Measurements from ENCODE around the gene GRXCR1.

GRXCR1 gene

GRCh38 chr4:42925921-42926320 lies 33.4 kb downstream of the GRXCR1 start:
- in situ Hi-C loops (cut with MboI; ENCODE audit: low sequenced_read_pairs): no loop called here

GRCh38 chr4:42927946-42928345 lies 35.4 kb downstream of the GRXCR1 start:
- in situ Hi-C loops (cut with MboI; ENCODE audit: low sequenced_read_pairs): no loop called here

DNA sequence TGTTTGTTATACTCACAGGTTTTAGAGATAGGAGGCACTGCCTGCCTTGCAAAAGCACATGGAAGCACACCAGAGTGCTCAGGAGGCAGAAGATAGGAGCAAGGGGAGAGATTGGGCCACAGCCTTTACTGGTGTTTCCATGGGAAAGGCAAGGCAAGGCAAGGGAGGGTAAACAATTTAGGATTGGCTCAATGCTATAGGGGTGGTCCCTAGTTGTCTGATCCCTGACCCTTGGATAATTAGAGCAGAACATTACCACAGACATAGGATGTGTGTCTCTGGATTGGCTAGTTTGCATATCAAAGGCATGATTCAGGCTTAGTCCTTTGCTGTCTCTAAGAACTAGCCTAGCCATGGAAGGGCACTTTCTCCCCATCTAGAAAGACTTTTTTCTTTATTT lies 36.1 kb downstream of the GRXCR1 start:
- in situ Hi-C loops (cut with MboI; ENCODE audit: low sequenced_read_pairs): no loop called here

DNA sequence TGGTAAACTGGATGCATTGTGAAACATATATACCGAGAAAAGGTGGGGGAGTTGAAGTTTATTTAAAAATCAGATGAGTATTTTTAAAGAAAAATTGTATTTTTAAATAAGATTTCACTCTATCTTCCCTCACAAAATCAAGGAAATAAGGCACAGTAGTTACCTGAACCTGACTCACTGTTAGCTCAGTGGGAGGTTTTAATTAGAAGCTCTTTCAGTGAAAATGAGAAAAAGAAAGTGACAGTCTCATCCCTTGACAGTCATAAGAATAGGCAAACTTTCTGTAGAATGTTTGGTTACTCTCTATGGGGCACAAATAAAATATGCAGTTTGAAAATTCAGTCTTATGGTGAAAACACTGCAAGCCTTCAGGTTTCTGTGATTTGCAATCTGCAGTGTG lies 49.7 kb downstream of the GRXCR1 start:
- in situ Hi-C loops (cut with MboI; ENCODE audit: low sequenced_read_pairs): no loop called here

DNA sequence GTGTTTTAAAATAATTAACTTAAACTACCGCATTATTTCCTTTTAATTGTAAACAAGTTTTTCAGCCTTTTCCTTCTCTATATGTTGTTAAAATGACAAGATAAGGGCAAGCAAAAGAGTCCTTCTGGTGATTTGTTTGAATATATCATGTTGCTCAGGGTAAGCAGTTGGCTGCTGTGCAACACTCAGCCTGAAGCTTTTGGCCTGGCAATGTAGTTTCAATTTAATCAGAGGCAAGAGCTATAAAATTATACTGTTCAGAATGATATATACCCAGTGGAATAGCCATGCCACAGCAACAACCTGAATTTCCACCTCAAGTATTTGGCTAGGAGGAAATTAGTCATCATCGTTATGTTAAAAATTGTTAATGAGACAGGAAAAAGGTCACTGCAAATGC lies 53.4 kb downstream of the GRXCR1 start:
- in situ Hi-C loops (cut with MboI; ENCODE audit: low sequenced_read_pairs): no loop called here

DNA sequence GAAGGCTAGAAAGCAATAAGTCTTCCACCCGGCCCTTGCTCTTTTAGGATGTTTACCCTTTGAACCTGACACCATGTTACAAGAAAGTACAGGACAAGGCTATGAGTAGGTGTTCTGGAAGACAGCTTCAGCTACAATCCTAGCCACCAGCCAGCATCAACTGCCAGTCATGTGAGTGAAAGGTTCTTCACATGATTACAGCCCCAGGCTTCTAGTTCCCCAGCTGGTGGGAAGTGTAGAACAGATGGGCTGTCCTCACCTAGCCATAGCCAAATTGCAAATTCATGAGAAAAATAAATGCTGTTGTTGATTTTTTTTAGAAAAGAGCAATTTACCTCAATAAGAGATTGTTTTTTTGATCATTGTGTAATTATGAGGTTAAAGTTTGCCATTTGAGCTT lies 60.8 kb downstream of the GRXCR1 start:
- in situ Hi-C loops (cut with MboI; ENCODE audit: low sequenced_read_pairs): no loop called here

- in situ Hi-C loops (cut with MboI; ENCODE audit: low sequenced_read_pairs): no loop called here
Observed at GRCh38 chr4:42954963-42955669, 62.6 kb downstream of the GRXCR1 start.

DNA sequence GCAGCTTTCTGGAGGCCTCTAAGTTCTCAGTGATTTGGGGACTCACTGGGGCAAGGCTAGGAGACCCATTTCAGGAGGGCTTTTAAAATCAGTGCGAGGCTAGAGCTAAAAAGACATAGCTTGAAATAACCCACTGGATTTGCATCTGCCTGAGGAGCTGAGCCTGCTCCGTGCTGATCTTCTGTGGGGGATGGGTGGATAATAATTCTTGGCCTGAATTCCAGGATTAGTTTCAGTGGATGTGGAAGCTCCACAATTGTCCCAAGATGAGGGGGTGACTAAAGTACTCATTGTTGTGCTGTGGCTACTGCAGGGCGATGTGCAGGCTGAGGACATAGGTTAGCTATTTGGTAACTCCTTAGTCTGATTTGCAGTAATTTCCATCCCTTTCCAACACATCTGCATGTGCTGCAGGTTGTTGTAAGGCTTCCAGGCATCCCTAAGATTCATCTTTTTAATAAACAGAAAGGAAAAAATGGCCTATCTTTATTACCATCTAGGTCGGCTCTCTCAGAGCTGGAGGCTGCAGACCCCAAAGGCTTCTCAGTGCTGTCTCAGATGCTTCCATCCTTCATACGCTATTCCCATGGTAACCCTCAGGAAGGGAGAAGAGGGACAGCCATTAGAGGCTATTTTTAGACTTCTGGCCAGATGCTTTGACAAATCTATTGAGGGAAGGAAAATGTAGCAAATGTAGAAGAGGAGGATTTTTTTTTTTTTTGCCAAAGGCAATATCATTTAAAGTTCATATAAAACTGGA lies 63.4 kb downstream of the GRXCR1 start:
- in situ Hi-C loops (cut with MboI; ENCODE audit: low sequenced_read_pairs): no loop called here

DNA sequence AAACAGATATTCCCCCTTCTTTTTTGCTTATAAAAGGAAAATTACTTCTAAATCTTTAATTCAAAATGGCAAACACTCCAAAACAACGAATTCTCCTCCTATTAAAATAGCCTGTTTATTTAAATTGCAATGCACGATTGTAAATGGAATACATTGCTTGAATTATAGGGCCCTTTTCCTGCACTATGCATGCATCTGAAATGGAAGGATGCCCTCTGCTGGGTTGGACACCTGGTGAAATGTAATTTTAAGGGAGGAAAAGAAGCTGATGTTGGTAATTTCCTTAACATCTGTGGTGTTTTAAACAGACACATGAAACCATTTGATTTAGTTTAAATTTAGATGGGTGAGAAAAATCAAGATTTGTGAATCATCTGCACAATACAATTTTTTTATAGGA lies 72.8 kb downstream of the GRXCR1 start:
- in situ Hi-C loops (cut with MboI; ENCODE audit: low sequenced_read_pairs): no loop called here

DNA sequence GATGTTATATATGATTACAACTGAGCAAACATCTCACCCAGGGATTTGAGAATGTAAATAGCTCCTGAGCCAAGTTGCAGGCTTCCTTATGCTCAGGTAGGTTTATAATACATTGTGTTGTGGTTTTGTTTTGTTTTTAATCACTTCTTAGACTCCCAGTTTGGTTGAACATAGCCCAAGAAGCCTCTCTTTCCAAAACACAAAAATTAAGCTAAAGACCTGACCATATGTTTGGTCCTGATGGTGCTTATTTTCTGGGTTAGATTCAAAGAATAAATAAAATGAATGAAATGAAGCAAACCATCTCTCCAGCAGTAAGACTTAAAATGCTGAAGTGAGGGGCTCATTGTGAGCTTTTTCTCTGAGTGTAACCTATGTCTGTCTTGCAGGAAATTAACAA lies 93.5 kb downstream of the GRXCR1 start:
- in situ Hi-C loops (cut with MboI; ENCODE audit: low sequenced_read_pairs): no loop called here

DNA sequence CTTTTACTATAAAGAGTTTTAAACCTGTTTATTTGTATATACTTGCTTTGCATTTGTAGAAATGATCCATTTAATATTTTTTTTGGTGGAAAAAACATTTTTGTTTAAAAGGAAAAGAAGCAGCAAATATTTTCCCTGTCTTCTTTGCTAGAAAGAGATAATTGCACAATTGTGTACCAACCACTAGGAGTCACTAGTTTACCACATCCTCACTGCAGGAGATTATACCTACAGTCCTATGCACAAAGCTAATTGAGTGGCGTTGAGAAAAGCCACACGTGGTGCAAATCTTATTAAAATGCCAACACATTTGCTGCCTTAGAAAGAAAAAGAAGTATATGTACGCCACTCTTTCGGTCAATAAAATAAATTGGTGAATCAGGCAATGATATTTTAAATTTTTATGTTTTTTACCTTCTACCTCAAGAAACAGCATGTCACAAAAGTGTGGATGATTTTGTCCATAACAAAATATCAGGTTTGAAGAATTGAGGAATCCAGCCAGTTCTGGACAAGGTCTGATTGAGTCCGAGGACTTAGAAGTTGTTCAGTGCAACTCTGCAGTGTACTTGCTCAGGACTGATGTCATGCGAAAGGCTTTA lies 102.9 kb downstream of the GRXCR1 start:
- in situ Hi-C loops (cut with MboI; ENCODE audit: low sequenced_read_pairs): no loop called here

DNA sequence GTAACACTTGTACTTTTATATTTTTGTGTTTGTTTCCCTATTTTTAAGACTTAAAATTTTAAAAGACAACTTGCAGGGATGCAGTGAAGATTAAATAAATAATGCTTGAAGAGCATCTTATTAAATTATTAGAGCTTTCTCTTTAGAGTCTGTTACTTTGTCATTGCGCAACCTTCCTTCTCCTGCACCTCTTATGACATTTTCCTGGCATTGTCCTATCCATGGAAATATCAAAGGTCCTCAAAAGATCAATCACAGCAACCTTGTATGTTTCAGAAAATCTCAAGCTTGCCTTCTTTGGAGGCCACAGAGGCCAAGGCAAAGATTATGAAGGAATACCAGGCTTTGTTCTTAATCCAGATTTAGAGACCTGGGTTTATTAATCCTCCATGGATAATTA lies 116.3 kb downstream of the GRXCR1 start:
- in situ Hi-C loops (cut with MboI; ENCODE audit: low sequenced_read_pairs): no loop called here

DNA sequence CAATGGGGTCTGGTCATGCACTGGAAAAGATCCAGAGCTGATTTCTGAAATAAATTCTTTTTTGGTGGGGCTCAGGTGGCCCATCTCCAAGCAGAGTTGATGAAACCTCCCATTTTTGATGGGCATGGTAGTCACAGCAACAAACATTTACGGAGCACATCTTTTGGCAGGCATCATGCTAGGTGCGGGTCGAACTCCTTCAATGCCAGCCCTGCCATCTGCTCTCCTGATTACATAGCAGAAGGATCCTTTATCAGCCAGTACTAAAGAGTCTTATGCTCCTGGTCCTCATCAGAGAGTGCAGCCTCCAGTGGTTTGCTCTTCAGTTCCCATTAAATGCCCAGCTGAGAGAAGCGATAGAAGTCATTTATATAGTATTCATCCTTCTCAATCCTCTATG lies 121.7 kb downstream of the GRXCR1 start:
- in situ Hi-C loops (cut with MboI; ENCODE audit: low sequenced_read_pairs): no loop called here

GRCh38 chr4:43041632-43042031 lies 149.1 kb downstream of the GRXCR1 start:
- in situ Hi-C loops (cut with MboI; ENCODE audit: low sequenced_read_pairs): no loop called here

- in situ Hi-C loops (cut with MboI; ENCODE audit: low sequenced_read_pairs): no loop called here
Observed at GRCh38 chr4:43047058-43047457, 154.5 kb downstream of the GRXCR1 start.

DNA sequence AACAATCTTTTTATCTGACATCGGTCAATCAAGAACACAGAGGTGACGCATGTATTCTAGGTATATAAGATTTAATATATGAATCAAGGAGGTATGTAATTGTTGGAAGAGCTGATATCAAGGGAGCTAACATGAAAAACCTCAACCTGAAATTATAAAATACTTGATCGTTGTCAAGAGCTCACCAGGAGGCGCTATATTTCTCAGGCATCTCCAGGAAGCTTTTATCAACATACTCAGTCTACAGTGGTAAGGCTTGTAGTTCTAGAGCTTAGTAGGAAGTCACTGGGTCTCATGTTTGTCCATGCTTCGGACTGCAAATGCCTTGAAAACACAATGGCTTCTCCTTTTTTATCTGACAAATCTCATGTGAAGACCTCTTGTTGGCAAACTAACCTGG lies 156.1 kb downstream of the GRXCR1 start:
- in situ Hi-C loops (cut with MboI; ENCODE audit: low sequenced_read_pairs): no loop called here

- in situ Hi-C loops (cut with MboI; ENCODE audit: low sequenced_read_pairs): no loop called here
Observed at GRCh38 chr4:43049326-43049725, 156.8 kb downstream of the GRXCR1 start.

GRCh38 chr4:43066415-43066814 lies 173.9 kb downstream of the GRXCR1 start:
- in situ Hi-C loops (cut with MboI; ENCODE audit: low sequenced_read_pairs): no loop called here

DNA sequence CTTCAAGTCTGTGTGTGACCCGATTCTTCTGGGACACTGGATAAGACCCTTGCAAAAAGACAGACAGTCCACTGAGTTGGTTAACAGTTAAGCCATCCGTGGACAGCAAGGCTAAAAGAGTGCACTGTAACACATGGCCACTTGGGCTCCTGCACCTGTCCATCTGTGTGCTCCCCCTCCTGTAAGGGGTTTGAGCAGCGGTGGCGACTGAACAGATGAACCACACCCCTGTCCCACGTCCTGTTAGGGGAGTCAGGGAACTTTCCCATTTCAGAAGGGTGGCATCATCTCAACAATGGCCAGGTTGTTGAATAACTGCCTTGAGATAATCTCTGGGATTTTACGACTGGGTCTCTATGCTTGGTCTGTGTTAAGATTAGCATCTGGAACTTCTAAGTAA lies 178.6 kb downstream of the GRXCR1 start:
- in situ Hi-C loops (cut with MboI; ENCODE audit: low sequenced_read_pairs): no loop called here
